HepG2 (cell line): Measurements from ENCODE around the gene TEAD3. TPM values are rescaled to one million over a fixed set of nuclear protein-coding genes. Genes with fewer than 3 reads are reported as not detected.

Source experiments
- ATAC-seq: fragments of 200-7000 bp; cut with Tn5 transposase; 3 replicates; pipeline ENCODE4 v1.9.1; 2020; ENCODE audit warnings: mild to moderate bottlenecking, moderate library complexity
- BruUV-seq: library from RNA; stranded (reverse); fragments of 400-500 nt; replicated peaks from 2 replicates; lab custom pipeline; 2021; lab: Mats Ljungman, UMichigan
- CTCF ChIA-PET: fragments of 300-600 bp; formaldehyde crosslinking; extraction: SDS; loops from one replicate; lab custom pipeline; 2021; ENCODE audit warnings: low total read pairs, inconsistent platforms, low intra/inter-chr PET ratio; lab: Yijun Ruan, JAX
- POLR2A ChIA-PET: fragments of 350-600 bp; sonication (Branson Sonifier 250); formaldehyde crosslinking; loops from one replicate; lab custom pipeline; 2020; ENCODE audit warnings: antibody characterized with exemption, inconsistent platforms; lab: Yijun Ruan, JAX
- DNase-seq: peaks from one replicate; pipeline ENCODE4 v3.0.0-alpha.2; 2015; ENCODE audit warnings: low spot score
- FAIRE-seq: peaks from 3 replicates; lab custom pipeline; 2011; peaks lifted over from hg19 to GRCh38; lab: Jason Lieb, UNC
- H2AFZ ChIP-seq: one replicate; pipeline ENCODE4 v1.6.1; 2011; ENCODE audit warnings: low read length, inconsistent platforms
- H3K27ac ChIP-seq: fragments of 300-600 bp; 3 replicates; pipeline ENCODE4 v1.8.0; 2011; ENCODE audit warnings: mixed run types, mild to moderate bottlenecking, mixed read lengths, low read length, inconsistent platforms; ENCODE audit not compliant: insufficient read depth; ENCODE audit errors: extremely low read length
- H3K27me3 ChIP-seq, 2 experiments: fragments of 200-600 bp in 1 of 2; 2 replicates in 1 of 2; 3 replicates in 1 of 2; pipeline versions ENCODE4 v1.6.0 to v1.8.0; 2011; ENCODE audit warnings: low read length in 2 of 2, mild to moderate bottlenecking in 2 of 2, moderate library complexity in 2 of 2, inconsistent platforms in 1 of 2; ENCODE audit not compliant: insufficient read depth in 2 of 2, control insufficient read depth in 1 of 2
- H3K36me3 ChIP-seq, 2 experiments: fragments of 200-600 bp in 1 of 2; replicated peaks in 1 of 2; 2 replicates in 1 of 2; 3 replicates in 1 of 2; pipeline versions ENCODE4 v1.5.1 to v1.8.0; 2011; ENCODE audit warnings: low read length in 2 of 2, inconsistent platforms in 1 of 2; ENCODE audit not compliant: insufficient read depth in 2 of 2, control insufficient read depth in 1 of 2
- H3K4me1 ChIP-seq: 2 replicates; pipeline ENCODE4 v1.5.1; 2012; ENCODE audit warnings: low read length, inconsistent platforms; ENCODE audit not compliant: insufficient read depth
- H3K4me2 ChIP-seq: 2 replicates; pipeline ENCODE4 v1.6.0; 2011; ENCODE audit warnings: low read depth, low read length, inconsistent platforms
- H3K4me3 ChIP-seq, 3 experiments: fragments of 200-600 bp in 1 of 3; sonication (generic), shearing (Covaris generic) in 1 of 3; replicated peaks in 1 of 3; 2 replicates each; pipeline ENCODE4 v1.5.1; 2011 to 2016; ENCODE audit warnings: low read length in 3 of 3, inconsistent platforms in 2 of 3, low read depth in 2 of 3, mild to moderate bottlenecking in 2 of 3, control low read depth in 1 of 3, mixed read lengths in 1 of 3; ENCODE audit not compliant: insufficient read depth in 1 of 3
- H3K79me2 ChIP-seq: one replicate; pipeline ENCODE4 v1.6.1; 2011; ENCODE audit warnings: low read length, inconsistent platforms; ENCODE audit not compliant: insufficient read depth
- H3K9ac ChIP-seq: 2 replicates; pipeline ENCODE4 v1.6.0; 2011; ENCODE audit warnings: mild to moderate bottlenecking, low read depth, low read length, inconsistent platforms; ENCODE audit not compliant: insufficient read depth
- H3K9me3 ChIP-seq: 2 replicates; pipeline ENCODE4 v1.5.1; 2012; ENCODE audit warnings: mild to moderate bottlenecking, low read length
- H4K20me1 ChIP-seq: 2 replicates; pipeline ENCODE4 v1.6.0; 2011; ENCODE audit warnings: inconsistent platforms, mild to moderate bottlenecking, low read length, moderate library complexity; ENCODE audit not compliant: insufficient read depth
- CREB1 ChIP-seq, 2 experiments: fragments of 450-650 bp in 1 of 2; IDR thresholded peaks; 2 replicates each; pipeline ENCODE4 v1.6.1; 2016 to 2017; ENCODE audit warnings: control low read depth in 1 of 2, mild to moderate bottlenecking in 1 of 2, missing compliant biosample characterization in 1 of 2, missing genetic modification characterization in 1 of 2
- CSRNP1 ChIP-seq: sonication (generic); formaldehyde crosslinking; IDR thresholded peaks from 2 replicates; pipeline ENCODE4 v1.8.1; 2023; ENCODE audit warnings: mild to moderate bottlenecking, missing genetic modification reagents
- JUNB ChIP-seq: sonication (generic); formaldehyde crosslinking; IDR thresholded peaks from 2 replicates; pipeline ENCODE4 v1.8.0; 2022; ENCODE audit warnings: missing genetic modification reagents, mild to moderate bottlenecking, borderline replicate concordance
- SNAPC4 ChIP-seq: sonication (generic); formaldehyde crosslinking; IDR thresholded peaks from 2 replicates; pipeline ENCODE4 v1.4.0; 2020; ENCODE audit warnings: mild to moderate bottlenecking, missing genetic modification reagents
- SP4 ChIP-seq: sonication (generic); formaldehyde crosslinking; IDR thresholded peaks from 2 replicates; pipeline ENCODE4 v1.8.1; 2023; ENCODE audit warnings: mild to moderate bottlenecking, missing genetic modification reagents
- ZBTB3 ChIP-seq: sonication (generic); formaldehyde crosslinking; IDR thresholded peaks from 2 replicates; pipeline ENCODE4 v1.4.0; 2020; ENCODE audit warnings: low read depth, mild to moderate bottlenecking, moderate library complexity, missing genetic modification reagents, borderline replicate concordance
- ZNF547 ChIP-seq: sonication (generic); formaldehyde crosslinking; IDR thresholded peaks from 2 replicates; pipeline ENCODE4 v1.5.1; 2020; ENCODE audit warnings: mild to moderate bottlenecking, missing genetic modification reagents
- ZNF605 ChIP-seq: sonication (generic); formaldehyde crosslinking; IDR thresholded peaks from 2 replicates; pipeline ENCODE4 v1.8.0; 2022; ENCODE audit warnings: mild to moderate bottlenecking, missing genetic modification reagents
- WGBS: methylation state at CpG from one replicate; pipeline ENCODE4 v1.1.6; 2017; ENCODE audit warnings: low lambda C conversion rate; 5-methylcytosine and 5-hydroxymethylcytosine counted together
- in situ Hi-C: cut with HindIII; loops from 2 replicates; pipeline ENCODE4 v1.10.0; 2017; ENCODE audit warnings: low pct_unique_long_range_greater_than_20kb; ENCODE audit not compliant: extremely low pct_ligation_motif_present
- intact Hi-C: fragments of 100-400 bp; cut with micrococcal nuclease; formaldehyde crosslinking; loops from one replicate; pipeline ENCODE4 v1.10.0; 2022; ENCODE audit not compliant: unreplicated experiment
- polyA plus RNA-seq, 8 experiments: library from polyadenylated mRNA; depleted of rRNA in 3 of 8; stranded (reverse) in 7 of 8; unstranded in 1 of 8; fragments of >200 nt; fragmentation: Illumina TruSeq in 4 of 8; extraction: Trizol in 4 of 8; gene quantifications; 2 replicates each; pipeline versions ENCODE4 v1.2.1 to v1.2.3, GENCODE V29; 2011 to 2016; ENCODE audit warnings: low read depth in 4 of 8, missing spikeins in 1 of 8, mixed read lengths in 1 of 8; ENCODE audit not compliant: insufficient read depth in 1 of 8
- total RNA-seq, 5 experiments: library from RNA; depleted of rRNA; stranded (reverse); fragments of >200 nt; fragmentation: Illumina TruSeq; extraction: Trizol; gene quantifications; 2 replicates each; pipeline ENCODE4 v1.2.3, GENCODE V29; 2016; ENCODE audit warnings: low read depth in 1 of 5

Gene TEAD3
- total and polyA plus RNA-seq, 2 of the 13 experiments (the other 11 are each of a cell fraction or from before 2014, with no cell fraction given): 15.1 to 16.5 TPM

GRCh38 chr6:35490821-35491557 lies 5.9 kb downstream of the TEAD3 start:
- ATAC-seq: no peak
- no peak overlapping the region for H3K9ac ChIP-seq
- H3K27me3 ChIP-seq: no peaks in the 10 kb centered on the region
- WGBS: 87% methylated on average over 8 of the region's 8 CpGs
- no peak for DNase-seq
- no peak overlapping the region for H2AFZ ChIP-seq
- intact Hi-C loops (no loop called here), in situ Hi-C loops (no loop called here)
- no TSS peak for BruUV-seq
- no peak overlapping the region for H3K4me3 ChIP-seq
- H3K9me3 ChIP-seq: no peaks in the 10 kb centered on the region
- peaks cover 49% of the 10 kb centered on the region for H3K4me1 ChIP-seq
- no peak for TF ChIP-seq JUNB (CRISPR knock-in tag)
- TF ChIP-seq CREB1 (IDR thresholded peaks at IDR 0.05): no peak
- TF ChIP-seq CREB1 (CRISPR knock-in tag; IDR thresholded peaks at IDR 0.05): no peak
- TF ChIP-seq CSRNP1: no peak
- TF ChIP-seq ZBTB3 (CRISPR knock-in tag): no peak
- no peak for TF ChIP-seq SNAPC4
- TF ChIP-seq ZNF547 (CRISPR knock-in tag): no peak
- no peak for TF ChIP-seq ZNF605 (CRISPR knock-in tag)
- no peak for TF ChIP-seq SP4 (CRISPR knock-in tag)
- FAIRE-seq: no peak
- POLR2A ChIA-PET: no interaction called here
- peaks cover 8 to 9% of the 10 kb centered on the region in 2 experiments; a peak in 4 of 5 replicates for H3K36me3 ChIP-seq
- H3K4me2 ChIP-seq: no peak overlapping the region
- peaks cover 61% of the 10 kb centered on the region; the same call in 1 of the 2 replicates for H4K20me1 ChIP-seq
- CTCF ChIA-PET: no interaction called here
- no peak overlapping the region for H3K27ac ChIP-seq
- peaks cover 53% of the 10 kb centered on the region for H3K79me2 ChIP-seq
